ENCODE measurements around the gene DSTN. TPM values are rescaled to one million over a fixed set of nuclear protein-coding genes. Genes with fewer than 3 reads are reported as not detected.
A peak's percentile ranks its signal among the peaks of the same experiment; 100 is the strongest.

DSTN gene
- polyA plus RNA-seq, 3 donors = 397 to 438 (median 404) TPM

DNA sequence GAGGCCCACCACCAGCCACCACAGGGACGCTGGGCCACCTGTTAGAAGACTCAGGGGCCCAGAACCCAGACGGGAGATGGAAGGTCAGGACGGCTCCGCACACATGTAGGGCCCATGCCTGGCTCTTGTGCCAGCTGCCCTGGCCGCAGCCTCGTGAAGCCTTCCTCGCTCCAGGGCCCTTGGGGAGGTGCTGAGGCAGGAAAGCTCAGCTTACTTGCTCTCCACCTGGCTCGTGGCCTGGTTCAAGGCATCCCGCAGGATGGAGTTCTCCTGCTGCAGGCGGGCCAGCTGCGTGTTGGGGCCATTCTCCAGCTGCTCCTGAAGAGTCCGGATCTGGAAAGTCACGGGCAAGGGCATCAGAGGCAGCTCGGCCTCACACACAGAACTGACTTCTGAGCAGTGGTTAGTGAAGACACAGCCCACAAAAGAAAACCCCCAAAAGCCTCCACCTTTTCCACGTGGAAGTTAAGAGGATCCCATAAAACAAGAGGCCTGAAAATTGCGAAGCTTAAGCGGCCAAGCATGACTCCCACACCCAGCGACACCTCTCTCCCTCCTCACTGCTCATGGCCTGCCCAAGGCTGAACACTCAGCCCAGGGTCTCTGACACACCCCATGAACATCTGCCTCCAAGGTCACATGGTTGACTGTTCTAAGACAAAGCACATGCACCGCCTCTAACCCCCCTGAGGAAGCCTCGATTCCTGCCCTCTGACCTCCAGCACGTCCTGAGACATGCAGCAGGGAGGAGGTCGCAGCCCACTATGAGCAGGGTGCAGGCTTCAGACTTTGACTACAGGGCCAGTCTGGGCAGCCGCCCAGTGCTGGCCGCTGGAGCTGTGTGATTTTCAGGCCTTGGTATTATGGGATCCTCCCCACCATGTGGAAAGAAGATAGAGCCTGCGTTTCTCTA is 65.7 kb downstream of the DSTN start:
- DNase-seq (ENCODE audit: low read depth in 3 of 3, low spot score in 2 of 3) = no peak

DNA sequence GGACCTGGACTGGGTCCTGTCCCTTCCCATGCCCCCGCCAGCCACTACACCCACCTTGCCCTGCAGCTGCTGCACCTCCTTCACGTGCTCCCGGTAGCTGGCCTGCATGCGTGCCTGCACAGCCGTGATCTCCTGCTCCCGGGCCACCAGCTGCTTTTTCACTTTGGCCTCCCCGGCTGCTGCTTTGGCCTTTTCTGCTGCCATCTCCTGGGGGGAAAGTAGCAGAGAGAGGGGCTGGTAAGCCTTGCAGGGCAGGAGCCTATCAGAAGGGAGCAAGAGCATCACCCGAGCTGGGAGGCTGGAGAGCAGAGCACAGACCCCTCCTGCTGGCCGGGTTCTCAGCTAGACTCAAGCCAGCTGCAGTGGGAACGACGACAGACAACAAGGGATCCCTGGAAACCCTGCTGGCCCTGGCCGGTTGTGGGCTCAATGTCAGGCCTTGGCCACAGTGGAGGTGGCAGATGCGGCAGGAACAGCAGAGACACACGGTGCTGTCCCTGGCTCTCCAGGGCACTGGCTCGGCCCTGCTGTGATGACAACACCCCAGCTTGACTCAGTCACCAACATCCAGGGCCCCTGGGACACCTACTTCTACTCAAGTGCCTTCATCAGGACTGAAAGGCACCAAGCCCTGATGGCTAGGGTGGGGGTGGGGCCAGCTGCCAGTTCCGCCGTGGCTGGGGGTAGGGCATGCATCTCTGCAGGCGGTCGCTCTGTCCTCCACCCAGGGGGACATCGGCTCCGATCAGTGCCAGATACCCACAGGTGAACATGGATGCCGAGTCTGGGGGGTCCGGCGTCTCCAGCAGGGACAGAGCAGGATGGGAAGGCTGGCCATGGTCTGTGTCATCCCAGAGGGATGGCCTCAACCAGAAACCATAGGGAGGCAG is 66.9 kb downstream of the DSTN start:
- DNase-seq (ENCODE audit: low read depth in 3 of 3, low spot score in 2 of 3) = peak in 1 of 3 donors; percentile 47

DNA sequence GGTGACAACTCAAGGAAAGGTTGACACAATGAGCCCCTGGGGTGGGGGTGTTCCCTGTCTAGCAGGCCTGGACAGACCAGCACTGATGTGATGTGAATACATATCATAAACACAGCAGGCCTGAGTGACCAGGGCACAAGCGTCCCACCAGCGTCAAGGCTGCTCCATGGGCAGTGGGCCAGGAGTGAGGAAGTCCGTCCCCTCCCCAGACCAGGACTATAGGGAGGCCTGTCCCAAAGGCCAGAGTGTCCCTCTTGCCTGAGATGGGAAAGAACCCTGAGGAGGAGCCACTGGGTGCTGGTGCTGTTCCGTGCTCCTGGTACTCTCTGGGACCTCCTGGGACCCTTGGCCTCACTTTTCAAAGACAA is 67.5 kb downstream of the DSTN start:
- no peak for DNase-seq (ENCODE audit: low read depth in 3 of 3, low spot score in 2 of 3)

DNA sequence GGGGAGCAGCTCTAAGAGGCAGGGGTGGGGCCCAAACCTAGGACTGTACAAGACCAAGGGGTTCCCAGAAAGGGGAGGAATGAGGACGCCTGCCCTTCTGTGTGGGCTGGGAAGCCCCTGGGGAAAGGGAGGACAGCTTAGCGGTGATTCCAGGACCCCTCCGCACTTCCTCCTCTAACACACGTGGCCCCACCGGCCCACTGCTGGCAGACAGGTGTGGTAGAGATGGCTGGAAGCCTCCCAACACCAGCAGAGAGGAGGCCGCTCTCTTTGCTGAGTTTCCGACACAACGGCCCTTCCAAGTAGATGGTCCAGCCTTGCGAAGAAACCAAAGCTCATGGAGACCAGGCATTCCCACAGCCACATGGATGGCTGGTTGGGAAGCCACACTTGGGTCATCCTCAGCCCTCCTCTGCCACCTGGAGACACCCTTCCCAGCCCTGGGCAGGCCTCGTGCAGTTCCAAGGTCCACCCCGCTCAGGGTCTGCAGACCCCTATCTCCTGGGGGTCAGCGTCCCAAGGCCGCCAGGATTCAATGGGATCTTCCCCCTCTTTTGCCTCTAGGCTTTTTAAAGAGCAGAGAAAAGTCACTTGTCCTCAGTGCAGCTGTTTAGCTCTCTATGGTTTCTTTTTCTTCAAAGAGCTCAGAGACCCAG is 68.2 kb downstream of the DSTN start:
- no peak for DNase-seq (ENCODE audit: low read depth in 3 of 3, low spot score in 2 of 3)

DNA sequence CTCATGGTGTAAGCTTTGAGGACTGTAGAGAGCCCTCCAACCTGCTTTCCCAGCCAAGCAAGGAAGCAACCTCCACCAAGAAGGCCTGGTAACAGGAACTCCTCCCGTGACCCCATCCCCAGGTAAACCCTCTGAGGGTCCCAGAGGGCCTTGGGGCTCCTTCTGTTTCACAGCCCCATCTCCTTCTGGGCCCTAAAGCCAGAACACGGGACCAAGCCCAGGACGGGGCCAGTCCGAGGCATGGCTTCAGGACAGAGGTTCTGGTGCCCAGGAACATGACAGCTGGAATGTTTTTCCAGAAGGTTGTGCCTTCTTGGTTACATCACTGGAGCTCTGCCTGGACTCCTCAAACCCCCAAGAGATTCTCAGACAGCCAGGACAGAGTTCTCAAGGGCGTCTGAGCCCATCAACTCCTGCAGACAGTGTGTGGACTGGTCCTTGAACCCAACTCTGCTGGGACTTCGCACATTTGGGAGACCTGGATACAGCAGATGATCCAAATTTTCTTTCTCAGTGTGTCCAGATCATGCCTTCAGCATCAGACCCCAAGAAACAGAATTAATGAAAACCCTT is 69.0 kb downstream of the DSTN start:
- no peak for DNase-seq (ENCODE audit: low read depth in 3 of 3, low spot score in 2 of 3)

DNA sequence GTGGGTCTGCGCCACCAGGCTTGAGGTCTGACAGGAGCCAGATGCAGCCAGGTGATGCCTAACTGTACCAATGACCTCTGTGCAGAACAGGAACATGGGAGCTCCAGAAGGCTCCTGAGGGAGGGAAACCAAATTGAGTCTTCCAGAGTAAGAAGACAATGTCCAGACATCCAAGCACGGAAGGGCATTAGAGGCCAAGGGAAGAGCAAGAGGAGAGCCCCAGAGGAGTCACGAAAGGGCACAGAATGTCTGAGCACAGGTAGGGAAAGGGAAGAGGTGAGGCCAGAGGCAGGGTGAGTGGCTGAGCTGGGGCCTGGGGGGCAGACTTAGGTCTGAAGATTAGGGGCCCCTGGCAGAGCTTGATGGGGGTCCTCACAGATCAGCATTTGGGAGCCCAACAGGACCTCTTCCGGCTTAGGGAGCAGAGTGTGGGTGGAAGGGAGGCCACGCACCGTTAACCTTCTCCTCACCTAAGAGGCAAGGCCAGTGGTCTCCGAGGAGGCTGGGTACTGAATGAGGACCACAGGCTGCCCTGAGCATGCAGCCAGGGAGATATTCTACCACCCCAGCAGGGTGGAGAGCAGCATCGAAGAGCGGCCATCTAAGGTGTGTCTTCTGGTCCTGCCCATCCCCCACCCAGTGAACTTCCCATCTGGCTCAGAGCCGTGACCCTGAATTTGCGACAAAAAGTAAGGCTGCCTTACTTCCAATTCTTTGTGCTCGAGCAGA is 70.4 kb downstream of the DSTN start:
- DNase-seq (ENCODE audit: low read depth in 3 of 3, low spot score in 2 of 3) = no peak

DNA sequence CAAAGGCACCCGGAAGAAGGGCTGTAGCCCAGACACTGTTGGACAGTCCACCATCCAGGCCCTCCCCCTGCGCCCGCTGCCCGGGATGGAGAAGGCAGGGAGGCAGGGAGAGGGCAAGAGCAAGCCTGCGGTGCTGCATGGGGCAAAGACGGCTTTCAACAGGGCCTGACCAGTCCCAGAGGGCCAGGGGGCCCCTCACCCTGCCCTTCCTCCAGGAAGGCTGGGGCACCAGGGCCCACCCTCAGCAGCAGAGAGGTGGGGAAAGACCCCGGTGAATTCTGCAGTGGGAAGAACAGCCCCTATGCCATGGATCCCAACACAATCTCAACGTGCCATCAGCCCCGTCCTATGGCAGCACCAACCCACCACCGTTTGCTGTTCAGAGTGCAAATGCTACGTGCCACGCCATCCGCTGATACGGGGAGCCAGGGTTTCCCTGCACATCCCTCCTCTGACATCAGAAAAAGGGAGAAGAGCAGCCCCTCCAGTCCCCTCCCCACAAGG is 71.1 kb downstream of the DSTN start:
- no peak for DNase-seq (ENCODE audit: low read depth in 3 of 3, low spot score in 2 of 3)

DNA sequence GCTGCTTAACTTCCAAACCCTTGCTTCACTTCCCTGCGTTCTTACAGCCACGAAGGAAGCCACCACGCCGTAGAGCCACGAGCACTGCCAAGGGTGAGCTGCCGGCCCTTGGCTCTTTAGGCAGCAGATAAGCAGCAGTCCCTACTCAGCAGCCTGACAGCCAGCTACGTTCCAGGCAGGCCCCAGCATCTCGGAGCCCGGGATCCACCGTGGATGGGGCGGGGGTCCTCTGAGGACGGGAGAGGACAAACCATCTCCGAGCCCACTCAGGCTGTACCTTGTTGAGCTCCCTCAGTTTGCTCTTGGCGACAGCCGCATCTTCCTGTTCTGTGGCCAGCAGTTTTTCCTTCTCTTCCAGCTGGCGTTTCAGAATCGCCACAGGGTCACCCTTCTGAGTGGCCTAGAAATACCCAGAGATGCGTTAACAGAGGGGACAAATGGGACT is 71.7 kb downstream of the DSTN start:
- DNase-seq (ENCODE audit: low read depth in 3 of 3, low spot score in 2 of 3) = no peak

DNA sequence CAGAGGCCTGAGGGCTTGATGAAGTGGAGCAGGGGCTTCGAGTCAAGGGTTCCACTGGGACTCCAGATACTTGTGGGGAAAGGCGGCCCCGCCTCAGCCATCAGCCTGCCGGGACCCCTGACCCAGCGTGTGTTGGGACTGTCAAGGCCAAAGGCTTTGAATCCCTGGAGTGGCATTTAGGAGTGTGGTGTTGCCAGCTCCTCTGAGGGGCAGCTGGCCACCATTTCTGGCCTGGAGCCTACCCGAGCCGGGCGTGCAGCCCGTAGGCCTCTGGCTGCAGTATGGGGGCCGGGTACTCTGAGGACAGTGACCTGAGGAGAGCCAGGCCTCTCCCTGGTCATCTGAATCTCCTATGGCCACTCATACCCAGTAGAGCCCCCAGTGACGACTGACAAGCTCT is 72.1 kb downstream of the DSTN start:
- no peak for DNase-seq (ENCODE audit: low read depth in 3 of 3, low spot score in 2 of 3)

DNA sequence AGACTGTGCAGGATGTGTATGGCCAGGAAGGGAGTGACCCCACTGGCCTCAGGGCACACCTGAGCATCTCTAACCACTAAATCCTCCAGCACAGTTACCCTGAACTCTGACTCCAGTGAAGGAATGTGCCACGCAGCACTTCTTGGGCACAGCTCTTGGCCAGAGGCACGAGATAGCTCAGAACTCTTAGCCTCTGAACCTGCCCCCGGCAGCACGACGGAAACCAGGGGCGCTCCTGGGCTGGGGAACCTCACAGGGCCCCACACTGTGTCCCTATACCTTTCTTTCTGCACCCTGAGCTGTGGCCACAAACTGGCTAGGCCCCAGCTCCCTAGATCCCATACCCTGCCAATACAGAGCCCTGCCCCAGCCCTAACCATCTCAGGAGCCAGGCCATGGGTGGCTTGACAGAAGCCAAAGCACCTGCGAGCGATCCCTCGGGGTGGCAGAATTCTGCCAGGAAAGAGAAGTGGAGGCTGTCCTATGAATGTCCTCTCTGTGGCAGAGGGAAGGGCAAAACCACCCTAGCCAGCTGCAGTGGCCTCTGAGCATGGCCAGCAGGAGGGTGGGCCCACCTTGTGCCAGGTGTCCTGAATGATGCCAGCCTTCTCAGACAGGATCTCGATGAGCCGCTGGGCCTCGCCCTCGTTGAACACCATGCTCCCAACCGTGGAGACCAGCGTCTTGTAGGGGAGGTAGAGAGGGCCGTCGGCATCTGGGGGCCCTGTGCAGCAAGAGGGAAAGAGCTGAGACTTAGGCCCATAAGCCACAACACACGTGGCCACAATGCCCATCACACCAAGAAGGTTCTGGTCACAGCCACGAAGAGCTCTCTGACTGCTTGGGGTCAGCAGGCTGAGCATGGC is 72.8 kb downstream of the DSTN start:
- no peak for DNase-seq (ENCODE audit: low read depth in 3 of 3, low spot score in 2 of 3)

DNA sequence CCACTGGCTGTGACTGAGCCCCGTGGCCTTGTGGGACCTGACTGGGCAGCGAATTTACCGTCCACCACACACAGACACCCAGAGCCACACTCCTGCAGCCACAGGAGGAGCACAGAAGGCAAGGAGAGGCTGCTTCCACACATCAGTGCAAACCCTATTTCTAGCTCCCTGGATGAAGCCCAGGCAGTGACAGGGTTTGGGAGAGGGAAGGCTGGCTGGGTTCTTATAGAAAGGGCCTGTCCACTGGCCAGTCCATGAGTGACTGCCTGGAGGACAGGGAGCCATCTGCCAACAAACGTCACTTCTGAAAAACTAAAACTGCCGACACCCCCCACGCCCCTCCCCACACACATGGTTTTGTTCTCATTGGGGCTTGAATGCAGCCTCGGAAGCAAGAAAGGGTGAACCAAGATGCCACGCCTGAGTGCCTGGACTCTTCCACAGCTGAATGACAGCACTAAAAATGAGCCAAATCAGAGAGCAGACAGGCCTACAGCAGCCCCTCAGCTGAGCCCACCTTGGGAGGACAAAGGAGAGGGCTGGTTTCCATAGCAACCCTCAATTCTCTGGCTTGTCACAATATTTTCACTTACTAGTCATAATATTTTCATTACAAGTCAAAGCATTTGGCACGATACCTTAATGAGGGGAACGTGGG is 73.8 kb downstream of the DSTN start:
- DNase-seq (ENCODE audit: low read depth in 3 of 3, low spot score in 2 of 3) = no peak

DNA sequence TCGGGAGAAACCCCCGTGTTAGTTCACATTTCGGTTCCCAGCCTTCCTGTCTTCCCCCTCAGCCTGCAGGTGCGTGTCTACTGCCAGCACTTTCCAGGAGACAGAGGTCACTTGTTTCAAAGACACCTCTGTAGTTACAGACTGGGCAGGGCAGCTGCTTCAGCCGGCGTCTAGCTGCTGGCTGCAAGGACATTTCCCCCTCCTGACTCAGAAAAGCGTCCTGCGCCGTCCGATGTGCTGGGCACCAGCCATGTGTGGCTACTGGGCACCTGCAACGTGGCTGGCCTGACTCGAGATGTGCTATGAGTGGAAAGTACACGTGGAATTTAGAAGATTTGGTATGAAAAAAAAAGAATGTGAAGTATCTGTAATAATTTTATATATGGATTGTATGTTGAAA is 74.6 kb downstream of the DSTN start:
- no peak for DNase-seq (ENCODE audit: low read depth in 3 of 3, low spot score in 2 of 3)

DNA sequence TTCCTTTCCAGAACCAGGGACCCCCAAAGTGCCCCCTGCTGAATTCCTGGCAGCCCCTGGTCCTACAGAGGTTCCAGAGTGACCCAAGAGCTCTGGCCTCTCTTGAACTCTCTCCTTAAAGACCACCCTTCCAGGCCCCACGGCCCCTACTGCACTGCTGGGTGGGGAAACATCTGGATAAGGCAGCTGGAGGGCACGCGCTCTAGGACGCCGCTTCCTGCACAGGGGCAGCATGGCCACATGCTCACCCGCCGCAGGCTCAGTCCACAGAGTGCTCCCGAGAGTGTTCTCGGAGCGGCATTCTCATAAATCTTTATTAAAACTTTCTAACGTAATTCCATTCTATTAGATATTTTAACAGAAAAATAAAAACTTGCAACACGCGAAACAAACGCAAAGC is 75.1 kb downstream of the DSTN start:
- DNase-seq (ENCODE audit: low read depth in 3 of 3, low spot score in 2 of 3) = no peak

DNA sequence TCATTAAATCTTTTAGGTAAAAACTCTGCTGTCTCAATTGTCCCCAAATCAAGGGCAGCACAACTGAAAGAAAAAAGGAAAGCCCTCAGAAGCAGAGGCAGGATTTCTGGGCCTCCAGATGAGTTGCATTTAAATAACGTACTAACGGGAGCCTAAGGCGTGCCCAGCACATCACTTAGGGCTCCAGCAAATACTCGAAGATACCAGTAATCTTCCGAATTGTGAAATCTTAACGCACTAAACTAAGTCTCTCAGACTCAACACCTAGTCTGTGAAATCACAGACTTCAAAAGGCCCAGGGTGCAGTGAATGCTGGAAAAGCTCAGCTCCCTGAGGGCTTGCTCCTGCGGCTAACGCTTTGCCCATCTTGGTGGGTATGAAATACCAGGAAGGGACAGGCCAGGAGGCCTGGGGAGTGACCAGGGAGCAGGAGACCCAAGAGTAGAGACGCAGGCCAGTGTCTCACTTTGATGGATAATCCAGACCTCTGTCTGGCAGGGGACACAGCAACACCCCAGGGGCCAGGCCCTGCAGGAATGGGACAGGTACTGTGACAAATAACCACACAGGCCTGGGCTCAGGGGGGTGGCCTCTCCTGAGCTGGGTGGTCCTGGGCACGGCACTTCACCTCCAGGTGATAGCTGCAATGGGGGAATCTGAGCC is 75.8 kb downstream of the DSTN start:
- no peak for DNase-seq (ENCODE audit: low read depth in 3 of 3, low spot score in 2 of 3)

DNA sequence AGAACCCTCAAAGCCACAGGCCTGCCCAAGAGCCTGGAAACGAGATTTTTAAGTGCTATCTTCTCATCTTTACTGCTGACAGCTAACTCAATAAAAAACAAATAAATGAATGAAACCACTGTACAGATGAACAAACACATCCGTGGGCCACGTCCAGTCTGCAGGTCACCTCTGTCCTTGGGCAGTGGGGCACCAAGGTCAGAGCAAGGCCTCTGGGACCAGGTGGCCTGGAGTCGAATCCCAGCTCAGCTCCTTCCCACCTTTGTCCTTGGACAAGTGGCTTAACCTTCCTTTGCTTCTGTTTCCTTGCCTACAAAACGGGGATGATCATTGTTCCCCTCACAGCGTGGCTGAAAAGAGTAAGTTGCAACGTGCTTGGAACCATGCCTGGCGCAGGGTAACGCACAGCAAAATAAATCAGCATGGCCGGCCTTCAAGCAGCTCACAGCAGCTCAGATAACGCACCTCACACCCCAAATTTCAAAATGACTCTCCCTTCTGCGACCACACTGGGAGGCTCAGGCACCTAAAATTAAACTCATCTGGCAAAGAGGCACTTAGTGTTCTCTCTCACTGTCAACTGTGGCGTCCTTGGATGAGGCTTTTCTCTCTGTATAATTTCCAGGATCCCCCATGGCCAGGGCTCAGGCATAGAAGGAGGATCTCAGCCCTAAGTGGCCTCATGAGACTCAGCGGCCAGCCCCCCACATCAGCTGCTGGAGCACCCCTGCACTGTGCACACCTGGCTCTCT is 76.5 kb downstream of the DSTN start:
- no peak for DNase-seq (ENCODE audit: low read depth in 3 of 3, low spot score in 2 of 3)

DNA sequence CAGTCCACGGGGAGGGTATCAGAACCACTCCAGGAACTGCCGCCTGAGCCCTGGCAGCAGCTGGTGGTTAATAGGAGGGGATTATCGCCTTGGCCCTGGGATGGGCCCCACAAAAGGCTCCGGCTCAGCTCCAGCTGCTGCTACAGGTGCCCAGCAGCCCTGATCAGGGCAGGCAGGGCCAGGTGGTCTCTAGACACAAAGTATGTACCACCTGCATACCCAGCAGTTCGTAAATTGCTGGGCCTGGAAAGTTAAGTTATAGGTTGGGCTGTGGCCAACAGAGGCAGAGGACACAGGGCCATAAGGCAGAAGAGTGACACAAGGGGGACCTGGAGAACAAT is 77.1 kb downstream of the DSTN start:
- no peak for DNase-seq (ENCODE audit: low read depth in 3 of 3, low spot score in 2 of 3)
